Renal pelvis (tissue), 4 donors: ENCODE measurements around the gene KCNC4. TPM values are rescaled to one million over a fixed set of nuclear protein-coding genes. Genes with fewer than 3 reads are reported as not detected.

Experiments
- DNase-seq: peaks from one replicate; pipeline ENCODE4 v3.0.0-alpha.2; 2013
- polyA plus RNA-seq, 3 donors: library from polyadenylated mRNA; unstranded; fragments of 120-200 nt; gene quantifications; one replicate each; pipeline ENCODE4 v1.2.1, GENCODE V29; 2013; ENCODE audit not compliant: insufficient read length in 3 of 3

Gene KCNC4
- polyA plus RNA-seq, 3 donors, result 5.0 to 8.1 (median 7.6) TPM

GRCh38 chr1:110228869-110229268 is 18.8 kb downstream of the KCNC4 start:
- no peak for DNase-seq

GRCh38 chr1:110229348-110230001 is 19.4 kb downstream of the KCNC4 start:
- DNase-seq, result no peak

- DNase-seq, result no peak
Observed at GRCh38 chr1:110230381-110231199, 20.5 kb downstream of the KCNC4 start.

- DNase-seq, result no peak
Observed at GRCh38 chr1:110233861-110234260, 23.7 kb downstream of the KCNC4 start.

- no peak for DNase-seq
Observed at GRCh38 chr1:110234691-110235090, 24.6 kb downstream of the KCNC4 start.

GRCh38 chr1:110235181-110235833 is 25.2 kb downstream of the KCNC4 start:
- no peak for DNase-seq

- no peak for DNase-seq
Observed at GRCh38 chr1:110235834-110236682, 25.9 kb downstream of the KCNC4 start.

- DNase-seq, result no peak
Observed at GRCh38 chr1:110237386-110238152, 27.5 kb downstream of the KCNC4 start.

- peak; percentile 48 for DNase-seq
Observed at GRCh38 chr1:110239441-110240430, 29.6 kb downstream of the KCNC4 start.

GRCh38 chr1:110240476-110241210 is 30.5 kb downstream of the KCNC4 start:
- DNase-seq, result no peak

- no peak for DNase-seq
Observed at GRCh38 chr1:110241516-110241915, 31.4 kb downstream of the KCNC4 start.

- DNase-seq, result no peak
Observed at GRCh38 chr1:110242062-110242461, 31.9 kb downstream of the KCNC4 start.

- no peak for DNase-seq
Observed at GRCh38 chr1:110242731-110243130, 32.6 kb downstream of the KCNC4 start.

GRCh38 chr1:110243146-110243545 is 33.0 kb downstream of the KCNC4 start:
- no peak for DNase-seq

GRCh38 chr1:110243574-110243973 is 33.5 kb downstream of the KCNC4 start:
- no peak for DNase-seq

GRCh38 chr1:110245876-110246620 is 35.9 kb downstream of the KCNC4 start:
- no peak for DNase-seq

- no peak for DNase-seq
Observed at GRCh38 chr1:110248746-110249145, 38.6 kb downstream of the KCNC4 start.

- no peak for DNase-seq
Observed at GRCh38 chr1:110249256-110249655, 39.1 kb downstream of the KCNC4 start.
